Fibroblast of villous mesenchyme (primary cell): ENCODE measurements around the gene DYNC1H1. TPM values are rescaled to one million over a fixed set of nuclear protein-coding genes. Genes with fewer than 3 reads are reported as not detected.

Experiments
- DNase-seq: peaks from one replicate; pipeline ENCODE4 v3.0.0-alpha.2; 2010; ENCODE audit warnings: low read depth
- H3K4me3 ChIP-seq: 2 replicates; pipeline ENCODE4 v1.5.1; 2011; ENCODE audit warnings: low read depth, mild to moderate bottlenecking, low read length
- total RNA-seq: library from RNA; depleted of rRNA; stranded (reverse); fragments of >200 nt; gene quantifications from 2 replicates; pipeline ENCODE4 v1.2.3, GENCODE V29; 2012
- TF ChIP-seq, protein P1 (sequence below): IDR thresholded peaks from 2 replicates; pipeline ENCODE4 v1.5.1; 2012; ENCODE audit warnings: low read depth, mild to moderate bottlenecking, low read length; ENCODE audit not compliant: insufficient read depth

The DYNC1H1 gene
- total RNA-seq, 1 donor, result 518 TPM

DNA sequence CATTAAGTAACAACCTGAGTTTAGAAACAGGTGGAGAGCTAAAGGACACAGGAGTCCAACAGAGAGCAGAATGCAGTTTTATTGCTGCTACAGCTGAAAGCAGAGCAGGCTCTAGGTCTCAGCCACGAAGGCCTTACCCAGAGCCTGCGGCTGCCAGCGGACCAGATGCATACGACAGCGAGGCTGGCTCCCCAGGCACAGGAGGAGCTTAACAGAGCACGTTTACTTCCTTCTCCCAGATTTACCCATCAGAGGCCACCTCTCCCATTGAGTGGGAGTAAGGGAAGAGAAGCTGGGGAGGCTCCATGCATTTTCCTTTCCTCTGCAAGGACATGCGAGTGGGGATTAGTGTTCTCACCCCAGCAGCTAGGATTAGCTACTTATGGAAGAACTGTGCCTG, 22.6 kb downstream of the DYNC1H1 start:
- no peak for DNase-seq
- TF ChIP-seq, protein P1, sequence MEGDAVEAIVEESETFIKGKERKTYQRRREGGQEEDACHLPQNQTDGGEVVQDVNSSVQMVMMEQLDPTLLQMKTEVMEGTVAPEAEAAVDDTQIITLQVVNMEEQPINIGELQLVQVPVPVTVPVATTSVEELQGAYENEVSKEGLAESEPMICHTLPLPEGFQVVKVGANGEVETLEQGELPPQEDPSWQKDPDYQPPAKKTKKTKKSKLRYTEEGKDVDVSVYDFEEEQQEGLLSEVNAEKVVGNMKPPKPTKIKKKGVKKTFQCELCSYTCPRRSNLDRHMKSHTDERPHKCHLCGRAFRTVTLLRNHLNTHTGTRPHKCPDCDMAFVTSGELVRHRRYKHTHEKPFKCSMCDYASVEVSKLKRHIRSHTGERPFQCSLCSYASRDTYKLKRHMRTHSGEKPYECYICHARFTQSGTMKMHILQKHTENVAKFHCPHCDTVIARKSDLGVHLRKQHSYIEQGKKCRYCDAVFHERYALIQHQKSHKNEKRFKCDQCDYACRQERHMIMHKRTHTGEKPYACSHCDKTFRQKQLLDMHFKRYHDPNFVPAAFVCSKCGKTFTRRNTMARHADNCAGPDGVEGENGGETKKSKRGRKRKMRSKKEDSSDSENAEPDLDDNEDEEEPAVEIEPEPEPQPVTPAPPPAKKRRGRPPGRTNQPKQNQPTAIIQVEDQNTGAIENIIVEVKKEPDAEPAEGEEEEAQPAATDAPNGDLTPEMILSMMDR, result no peak
- H3K4me3 ChIP-seq, result no peak overlapping the region

DNA sequence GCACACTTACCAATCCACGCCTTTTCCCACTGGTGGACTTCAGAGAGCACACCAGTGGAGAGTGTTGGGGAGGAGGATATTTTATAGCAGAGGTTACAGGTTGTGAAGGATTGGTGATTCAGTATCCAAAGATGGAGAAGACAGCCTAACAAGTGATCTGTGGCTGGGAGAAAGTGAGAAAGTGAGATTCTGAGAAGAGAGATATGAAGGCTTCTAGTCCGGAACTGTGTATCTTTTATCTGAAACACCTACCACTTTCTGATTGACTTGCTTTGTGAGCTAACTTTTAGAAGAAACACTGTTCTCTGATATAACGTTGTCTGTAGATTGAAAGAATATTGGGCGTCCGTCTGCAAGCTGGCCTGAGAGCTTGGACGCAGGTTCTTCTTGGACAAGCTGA, 24.0 kb downstream of the DYNC1H1 start:
- no peak for DNase-seq
- TF ChIP-seq, protein P1, result no peak
- H3K4me3 ChIP-seq, result no peak overlapping the region

DNA sequence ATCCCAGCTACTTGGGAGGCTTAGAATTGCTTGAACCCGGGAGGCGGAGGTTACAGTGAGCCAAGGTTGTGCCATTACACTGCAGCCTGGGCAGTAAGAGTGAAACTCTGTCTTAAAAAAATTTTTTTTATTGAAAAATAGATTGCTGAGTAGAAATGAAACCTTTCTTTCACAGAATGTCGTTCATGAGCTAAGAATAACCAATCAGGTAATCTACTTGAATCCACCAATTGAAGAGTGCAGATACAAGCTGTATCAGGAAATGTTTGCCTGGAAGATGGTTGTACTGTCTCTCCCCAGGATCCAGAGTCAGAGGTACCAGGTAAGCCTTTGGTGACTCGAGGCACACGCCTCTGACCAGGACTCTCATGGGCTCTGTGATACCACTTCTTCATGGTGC, 27.0 kb downstream of the DYNC1H1 start:
- DNase-seq, result no peak
- TF ChIP-seq, protein P1, result no peak
- no peak overlapping the region for H3K4me3 ChIP-seq

DNA sequence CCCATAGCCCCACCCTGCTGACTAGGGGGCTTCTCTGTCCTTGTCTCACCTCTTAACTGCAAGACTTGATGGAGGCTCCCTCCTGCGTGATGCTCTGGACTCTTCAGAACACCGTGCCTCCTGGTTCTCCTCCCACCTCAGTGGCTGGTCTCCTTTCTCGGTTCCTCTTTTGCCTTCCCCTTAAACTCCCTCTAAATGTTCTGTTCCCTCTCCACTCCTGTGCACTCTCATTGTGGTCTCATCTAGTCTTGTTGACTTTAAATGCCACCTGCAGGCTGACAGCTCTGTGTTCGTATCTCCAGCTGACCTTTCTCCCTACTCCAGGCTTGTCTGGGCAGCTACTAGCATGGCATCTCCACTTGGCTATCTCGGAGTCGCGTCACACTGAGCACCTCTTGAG, 28.3 kb downstream of the DYNC1H1 start:
- TF ChIP-seq, protein P1, result no peak
- DNase-seq, result no peak
- H3K4me3 ChIP-seq, result no peak overlapping the region

DNA sequence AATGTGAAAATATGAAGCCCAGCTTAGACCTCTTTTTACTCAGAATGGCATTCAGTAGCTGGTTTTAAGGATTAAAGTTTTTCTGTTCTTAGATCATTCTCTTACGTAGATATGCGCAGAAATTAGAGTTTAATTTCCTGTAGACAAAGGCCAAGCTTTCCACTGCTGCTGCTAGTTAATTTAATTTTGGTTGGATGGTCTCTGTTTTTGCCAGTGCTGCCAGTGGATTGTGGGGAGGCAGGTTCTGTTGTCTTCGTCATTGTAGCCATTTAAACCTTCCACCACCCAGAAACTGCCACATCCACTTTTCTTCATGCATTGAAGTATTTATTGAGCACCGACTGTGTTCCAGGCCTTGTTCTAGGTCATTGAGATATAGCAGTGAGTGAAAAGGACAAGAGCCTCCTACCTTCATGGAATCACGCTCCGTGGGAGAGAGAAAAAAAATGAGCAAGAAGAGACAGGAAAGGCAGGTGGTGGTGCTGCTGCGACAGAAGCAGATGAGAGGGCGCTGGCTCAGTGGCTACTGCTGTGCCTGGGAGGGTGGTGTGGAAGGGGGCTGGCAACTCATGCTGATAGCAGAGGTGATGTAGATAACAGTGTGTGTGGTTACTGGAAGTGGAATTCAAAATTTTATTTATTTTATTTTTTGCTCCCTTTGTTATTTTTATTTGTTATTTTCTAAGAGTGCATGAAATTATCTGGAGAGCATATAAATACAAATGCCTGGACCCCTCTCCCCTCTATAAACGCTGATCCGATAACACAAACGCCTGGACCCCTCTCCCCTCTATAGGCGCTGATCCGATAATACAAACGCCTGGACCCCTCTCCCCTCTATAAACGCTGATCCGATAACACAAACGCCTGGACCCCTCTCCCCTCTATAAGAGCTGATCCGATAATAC, 33.3 kb downstream of the DYNC1H1 start:
- no peak for DNase-seq
- no peak overlapping the region for H3K4me3 ChIP-seq
- TF ChIP-seq, protein P1, result no peak

DNA sequence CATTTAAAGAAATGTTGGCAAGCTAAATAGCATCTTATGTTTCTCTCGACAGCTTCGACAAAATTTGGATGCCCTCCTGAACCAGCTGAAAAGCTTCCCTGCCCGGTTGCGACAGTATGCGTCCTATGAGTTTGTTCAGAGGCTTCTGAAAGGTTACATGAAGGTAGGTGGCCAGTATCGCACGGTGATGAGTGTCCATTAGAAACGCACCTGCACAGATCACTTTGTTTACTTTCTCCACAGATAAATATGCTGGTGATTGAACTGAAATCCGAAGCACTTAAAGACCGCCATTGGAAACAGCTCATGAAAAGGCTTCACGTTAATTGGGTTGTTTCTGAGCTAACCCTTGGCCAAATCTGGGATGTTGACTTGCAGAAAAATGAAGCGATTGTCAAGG, 36.5 kb downstream of the DYNC1H1 start:
- TF ChIP-seq, protein P1, result no peak
- H3K4me3 ChIP-seq, result no peak overlapping the region
- no peak for DNase-seq
